OCI-LY7 (cell line): Measurements from ENCODE around the gene TMEM250.

Experiments
- EZH2phosphoT487 ChIP-seq: fragments of 200-600 bp; sonication (generic); IDR thresholded peaks from 2 replicates; pipeline ENCODE4 v1.6.1; 2018; ENCODE audit warnings: low read depth, borderline replicate concordance, mild to moderate bottlenecking, mixed run types, antibody characterized with exemption, low read length, moderate library complexity, mixed read lengths
- TF ChIP-seq, protein P1 (sequence below): fragments of 200-600 bp; sonication (generic); conservative IDR thresholded peaks from 2 replicates; pipeline ENCODE4 v1.5.1; 2014; ENCODE audit warnings: mild to moderate bottlenecking, antibody characterized with exemption, low read length, moderate library complexity, mixed read lengths

DNA sequence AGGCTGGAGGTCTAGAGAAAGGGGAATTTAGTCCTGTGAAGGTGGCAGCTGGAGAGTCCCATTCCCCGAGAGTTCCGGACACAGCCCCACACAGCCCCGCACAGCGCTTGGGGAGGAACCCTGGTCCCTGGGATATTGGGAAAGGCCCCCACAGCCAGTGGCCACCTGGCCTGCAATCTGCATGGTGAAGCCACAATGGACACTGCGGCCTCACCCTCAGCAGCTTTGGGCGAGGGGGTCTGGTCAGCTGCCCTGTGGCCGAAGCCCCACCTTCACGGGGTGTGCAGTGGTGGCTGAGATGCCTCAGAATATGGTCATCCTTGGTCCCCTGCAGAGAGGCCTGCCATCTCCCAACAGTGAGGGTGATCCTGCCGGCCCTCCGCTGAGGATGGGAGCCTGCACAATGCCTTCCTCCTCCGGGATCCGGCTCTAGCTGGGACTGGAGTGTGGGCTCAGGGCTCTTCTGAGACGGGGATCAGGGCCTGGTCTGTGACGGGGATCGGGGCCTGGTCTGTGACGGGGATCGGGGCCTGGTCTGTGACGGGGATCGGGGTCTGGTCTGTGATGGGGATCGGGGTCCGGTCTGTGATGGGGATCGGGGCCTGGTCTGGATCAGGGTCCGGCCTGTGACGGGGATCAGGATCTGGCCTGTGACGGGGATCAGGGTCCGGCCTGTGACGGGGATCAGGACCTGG is 33.3 kb upstream of the TMEM250 start:
- TF ChIP-seq, protein P1, sequence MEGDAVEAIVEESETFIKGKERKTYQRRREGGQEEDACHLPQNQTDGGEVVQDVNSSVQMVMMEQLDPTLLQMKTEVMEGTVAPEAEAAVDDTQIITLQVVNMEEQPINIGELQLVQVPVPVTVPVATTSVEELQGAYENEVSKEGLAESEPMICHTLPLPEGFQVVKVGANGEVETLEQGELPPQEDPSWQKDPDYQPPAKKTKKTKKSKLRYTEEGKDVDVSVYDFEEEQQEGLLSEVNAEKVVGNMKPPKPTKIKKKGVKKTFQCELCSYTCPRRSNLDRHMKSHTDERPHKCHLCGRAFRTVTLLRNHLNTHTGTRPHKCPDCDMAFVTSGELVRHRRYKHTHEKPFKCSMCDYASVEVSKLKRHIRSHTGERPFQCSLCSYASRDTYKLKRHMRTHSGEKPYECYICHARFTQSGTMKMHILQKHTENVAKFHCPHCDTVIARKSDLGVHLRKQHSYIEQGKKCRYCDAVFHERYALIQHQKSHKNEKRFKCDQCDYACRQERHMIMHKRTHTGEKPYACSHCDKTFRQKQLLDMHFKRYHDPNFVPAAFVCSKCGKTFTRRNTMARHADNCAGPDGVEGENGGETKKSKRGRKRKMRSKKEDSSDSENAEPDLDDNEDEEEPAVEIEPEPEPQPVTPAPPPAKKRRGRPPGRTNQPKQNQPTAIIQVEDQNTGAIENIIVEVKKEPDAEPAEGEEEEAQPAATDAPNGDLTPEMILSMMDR, result no peak
- TF ChIP-seq EZH2phosphoT487, result no peak
